HG02588 (cell line): Measurements from ENCODE around the gene ANKIB1.
"Not testable (repeated sequence)": the region's sequence is repeated elsewhere in the genome, so short reads cannot be mapped to it uniquely, and the experiment has no call there.

Experiments
- ATAC-seq: cut with Tn5 transposase; IDR thresholded peaks from one replicate; pipeline ENCODE4 v1.9.1; 2021; ENCODE audit warnings: mild to moderate bottlenecking, moderate library complexity; ENCODE audit not compliant: unreplicated experiment

ANKIB1 gene

GRCh38 chr7:92400013-92400412 is 154.2 kb downstream of the ANKIB1 start:
- no peak for ATAC-seq

GRCh38 chr7:92402920-92403759 is 157.4 kb downstream of the ANKIB1 start:
- no peak for ATAC-seq

- ATAC-seq: no peak
Observed at GRCh38 chr7:92403760-92404074, 157.9 kb downstream of the ANKIB1 start.

- ATAC-seq: no peak
Observed at GRCh38 chr7:92404170-92404614, 158.4 kb downstream of the ANKIB1 start.

- ATAC-seq: no peak
Observed at GRCh38 chr7:92409357-92409756, 163.6 kb downstream of the ANKIB1 start.

GRCh38 chr7:92410162-92410561 is 164.4 kb downstream of the ANKIB1 start:
- not testable (repeated sequence) for ATAC-seq

GRCh38 chr7:92412745-92413144 is 167.0 kb downstream of the ANKIB1 start:
- ATAC-seq: no peak

GRCh38 chr7:92413550-92413949 is 167.8 kb downstream of the ANKIB1 start:
- ATAC-seq: no peak

- ATAC-seq: no peak
Observed at GRCh38 chr7:92415225-92415624, 169.5 kb downstream of the ANKIB1 start.

GRCh38 chr7:92417913-92418312 is 172.1 kb downstream of the ANKIB1 start:
- no peak for ATAC-seq

GRCh38 chr7:92421676-92422435 is 176.1 kb downstream of the ANKIB1 start:
- ATAC-seq: no peak

GRCh38 chr7:92422926-92423325 is 177.2 kb downstream of the ANKIB1 start:
- ATAC-seq: no peak

GRCh38 chr7:92423710-92424131 is 177.9 kb downstream of the ANKIB1 start:
- ATAC-seq: no peak

- ATAC-seq: no peak
Observed at GRCh38 chr7:92425311-92425947, 179.7 kb downstream of the ANKIB1 start.

GRCh38 chr7:92427193-92427592 is 181.4 kb downstream of the ANKIB1 start:
- no peak for ATAC-seq

GRCh38 chr7:92432299-92432946 is 186.6 kb downstream of the ANKIB1 start:
- ATAC-seq: no peak

- ATAC-seq: no peak
Observed at GRCh38 chr7:92433019-92433418, 187.2 kb downstream of the ANKIB1 start.

GRCh38 chr7:92435542-92435941 is 189.8 kb downstream of the ANKIB1 start:
- no peak for ATAC-seq

GRCh38 chr7:92436612-92437445 is 191.1 kb downstream of the ANKIB1 start:
- ATAC-seq: no peak

- ATAC-seq: no peak
Observed at GRCh38 chr7:92437956-92438491, 192.2 kb downstream of the ANKIB1 start.
